A673 (cell line): ENCODE measurements around the gene ODC1. TPM values are rescaled to one million over a fixed set of nuclear protein-coding genes. Genes with fewer than 3 reads are reported as not detected.

Experiments
- BruUV-seq: library from RNA; stranded (reverse); fragments of 400-500 nt; replicated peaks from 2 replicates; lab custom pipeline; 2021; lab: Mats Ljungman, UMichigan
- CTCF ChIA-PET: fragments of 300-600 bp; sonication (Branson Sonifier 250); formaldehyde crosslinking; loops from one replicate; lab custom pipeline; 2022; ENCODE audit warnings: antibody characterized with exemption; lab: Charles Lee
- POLR2A ChIA-PET: fragments of 300-600 bp; sonication (Branson Sonifier 250); formaldehyde crosslinking; loops from one replicate; lab custom pipeline; 2022; ENCODE audit warnings: antibody characterized with exemption; ENCODE audit not compliant: low non-redundant PET; lab: Charles Lee
- DNase-seq: peaks from one replicate; pipeline ENCODE4 v3.0.0-alpha.2; 2015; ENCODE audit warnings: low spot score
- H3K27ac ChIP-seq: fragments of 200-600 bp; sonication (generic); 2 replicates; pipeline ENCODE4 v1.5.1; 2016; ENCODE audit warnings: mixed run types, low read depth, mild to moderate bottlenecking, mixed read lengths, antibody characterized with exemption, low read length; ENCODE audit not compliant: poor library complexity, severe bottlenecking
- H3K27me3 ChIP-seq: fragments of 200-600 bp; sonication (generic); replicated peaks from 2 replicates; pipeline ENCODE4 v1.6.1; 2017; ENCODE audit warnings: mixed run types, low read depth, mild to moderate bottlenecking, mixed read lengths, antibody characterized with exemption, low read length; ENCODE audit not compliant: insufficient read depth, poor library complexity
- H3K36me3 ChIP-seq: fragments of 200-600 bp; sonication (generic); 2 replicates; pipeline ENCODE4 v1.6.1; 2016; ENCODE audit warnings: mixed run types, mild to moderate bottlenecking, mixed read lengths, antibody characterized with exemption, low read length; ENCODE audit not compliant: insufficient read depth, poor library complexity, severe bottlenecking
- H3K4me1 ChIP-seq: fragments of 200-600 bp; sonication (generic); 2 replicates; pipeline ENCODE4 v1.6.1; 2017; ENCODE audit warnings: mixed run types, mild to moderate bottlenecking, mixed read lengths, antibody characterized with exemption, low read length; ENCODE audit not compliant: insufficient read depth, poor library complexity, severe bottlenecking
- H3K4me3 ChIP-seq: fragments of 200-600 bp; sonication (generic); 2 replicates; pipeline ENCODE4 v1.5.1; 2016; ENCODE audit warnings: low read depth, mixed run types, mild to moderate bottlenecking, mixed read lengths, low read length; ENCODE audit not compliant: poor library complexity, severe bottlenecking
- H3K9me3 ChIP-seq: fragments of 200-600 bp; sonication (generic); 2 replicates; pipeline ENCODE4 v1.6.1; 2016; ENCODE audit warnings: mixed run types, low read depth, mild to moderate bottlenecking, mixed read lengths, antibody characterized with exemption, low read length; ENCODE audit not compliant: poor library complexity, severe bottlenecking
- CTCF ChIP-seq: fragments of 300-800, 200-600 bp; sonication (generic); conservative IDR thresholded peaks from 2 replicates; pipeline ENCODE4 v1.5.1; 2017; ENCODE audit warnings: low read depth, mild to moderate bottlenecking, antibody characterized with exemption, low read length, moderate library complexity, mixed read lengths
- EZH2 ChIP-seq: fragments of 200-600 bp; sonication (generic); IDR thresholded peaks from 2 replicates; pipeline ENCODE4 v1.6.1; 2017; ENCODE audit warnings: borderline replicate concordance, low read depth, mild to moderate bottlenecking, mixed read lengths, antibody characterized with exemption, low read length; ENCODE audit not compliant: poor library complexity, severe bottlenecking
- intact Hi-C: fragments of 100-400 bp; cut with micrococcal nuclease; formaldehyde crosslinking; loops from one replicate; pipeline ENCODE4 v1.10.0; 2022; ENCODE audit not compliant: unreplicated experiment
- total RNA-seq: library from RNA; stranded (reverse); gene quantifications from 2 replicates; pipeline ENCODE4 v1.2.3, GENCODE V29; 2021

The ODC1 gene
- total RNA-seq, 1 experiment from 2014 or later: 269 TPM

GRCh38 chr2:10431797-10432196 lies 16.3 kb downstream of the ODC1 start:
- no peaks in the 10 kb centered on the region for H3K4me1 ChIP-seq
- no peaks in the 10 kb centered on the region for H3K36me3 ChIP-seq
- no peak overlapping the region for H3K27ac ChIP-seq
- no peak for DNase-seq
- CTCF ChIA-PET: no interaction called here
- H3K27me3 ChIP-seq: no peaks in the 10 kb centered on the region
- TF ChIP-seq CTCF (no peak), EZH2 (no peak)
- H3K4me3 ChIP-seq: no peak overlapping the region
- no peaks in the 10 kb centered on the region for H3K9me3 ChIP-seq
- POLR2A ChIA-PET: interaction anchor here (0.6 kb wide), 1 partner anchor 893 kb away, joined by 3 read pairs; no protein-coding TSS in a partner anchor
- intact Hi-C loops: no loop called here
- no TSS peak for BruUV-seq

GRCh38 chr2:10430886-10431622 lies 17.1 kb downstream of the ODC1 start:
- no peaks in the 10 kb centered on the region for H3K36me3 ChIP-seq
- H3K27ac ChIP-seq: no peak overlapping the region
- no peaks in the 10 kb centered on the region for H3K9me3 ChIP-seq
- no peak for TF ChIP-seq EZH2
- no peak for TF ChIP-seq CTCF
- H3K27me3 ChIP-seq: no peaks in the 10 kb centered on the region
- no peaks in the 10 kb centered on the region for H3K4me1 ChIP-seq
- no peak overlapping the region for H3K4me3 ChIP-seq
- no TSS peak for BruUV-seq
- POLR2A ChIA-PET: interaction anchor here (0.6 kb wide), 2 partner anchors 15 to 892 kb away, joined by 3 read pairs; no protein-coding TSS in a partner anchor
- CTCF ChIA-PET: interaction anchor here (1.1 kb wide), 1 partner anchor 16 kb away, joined by 3 read pairs; no protein-coding TSS in a partner anchor
- no peak for DNase-seq
- intact Hi-C loops: no loop called here

GRCh38 chr2:10428924-10429323 lies 19.2 kb downstream of the ODC1 start:
- H3K36me3 ChIP-seq: no peaks in the 10 kb centered on the region
- BruUV-seq: no TSS peak
- H3K27me3 ChIP-seq: no peaks in the 10 kb centered on the region
- no peak overlapping the region for H3K4me3 ChIP-seq
- no peaks in the 10 kb centered on the region for H3K9me3 ChIP-seq
- ChIA-PET POLR2A (no interaction called here), CTCF (no interaction called here)
- TF ChIP-seq EZH2 (no peak), CTCF (no peak)
- intact Hi-C loops: no loop called here
- no peak for DNase-seq
- H3K27ac ChIP-seq: no peak overlapping the region
- peaks cover 5% of the 10 kb centered on the region for H3K4me1 ChIP-seq
